Activated CD4-positive, alpha-beta T cell treated with anti-CD3 and anti-CD28 coated beads for 24 hours (primary cell): ENCODE results near the gene FREM1.

Source experiments
- DNase-seq, 2 donors: peaks; one replicate each; pipeline ENCODE4 v3.0.0-alpha.2; 2020; ENCODE audit warnings: low read depth in 2 of 2

Gene FREM1

DNA sequence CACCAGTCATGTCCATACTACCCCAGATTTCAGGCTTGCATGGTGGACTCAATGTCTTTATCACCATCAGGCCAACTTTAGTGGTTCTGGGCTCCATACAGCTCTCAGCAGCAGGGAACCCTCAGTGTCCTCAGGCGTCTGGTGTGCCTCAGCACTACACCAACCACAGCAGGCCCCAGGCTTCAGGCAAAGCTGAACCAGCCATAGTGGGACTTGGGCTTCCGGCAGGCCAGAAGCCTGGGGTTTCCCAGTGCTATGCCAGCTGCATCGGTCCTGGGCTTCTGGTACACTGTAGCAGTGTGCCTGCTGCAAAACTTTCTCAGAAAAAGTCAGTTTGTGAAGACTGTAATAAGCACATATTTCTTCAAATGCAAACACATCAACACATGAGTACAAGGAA is 205.9 kb downstream of the FREM1 start:
- no peak for DNase-seq

DNA sequence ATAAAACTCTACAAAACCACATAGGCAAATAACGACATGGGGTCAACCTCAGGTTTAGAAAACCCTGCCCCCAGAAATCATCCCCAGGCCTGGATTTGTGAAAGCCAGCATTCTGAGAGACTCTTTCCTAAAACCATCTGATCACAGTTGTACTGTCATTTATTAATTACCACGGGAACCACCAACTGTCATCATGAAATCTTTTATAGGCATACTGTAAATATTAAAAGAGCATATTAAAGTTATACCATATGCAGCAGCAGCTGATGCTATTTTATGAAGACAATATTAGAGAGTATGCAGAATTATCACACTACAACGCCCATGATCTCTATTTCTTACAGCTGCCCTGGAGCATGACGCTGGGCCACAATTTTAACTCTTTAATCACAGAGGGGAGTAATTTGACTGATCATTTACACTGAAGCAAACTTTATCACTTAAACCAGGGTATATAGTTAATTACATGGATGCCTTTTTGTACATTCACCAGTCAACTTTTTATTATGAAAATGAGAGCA is 208.0 kb downstream of the FREM1 start:
- no peak for DNase-seq

DNA sequence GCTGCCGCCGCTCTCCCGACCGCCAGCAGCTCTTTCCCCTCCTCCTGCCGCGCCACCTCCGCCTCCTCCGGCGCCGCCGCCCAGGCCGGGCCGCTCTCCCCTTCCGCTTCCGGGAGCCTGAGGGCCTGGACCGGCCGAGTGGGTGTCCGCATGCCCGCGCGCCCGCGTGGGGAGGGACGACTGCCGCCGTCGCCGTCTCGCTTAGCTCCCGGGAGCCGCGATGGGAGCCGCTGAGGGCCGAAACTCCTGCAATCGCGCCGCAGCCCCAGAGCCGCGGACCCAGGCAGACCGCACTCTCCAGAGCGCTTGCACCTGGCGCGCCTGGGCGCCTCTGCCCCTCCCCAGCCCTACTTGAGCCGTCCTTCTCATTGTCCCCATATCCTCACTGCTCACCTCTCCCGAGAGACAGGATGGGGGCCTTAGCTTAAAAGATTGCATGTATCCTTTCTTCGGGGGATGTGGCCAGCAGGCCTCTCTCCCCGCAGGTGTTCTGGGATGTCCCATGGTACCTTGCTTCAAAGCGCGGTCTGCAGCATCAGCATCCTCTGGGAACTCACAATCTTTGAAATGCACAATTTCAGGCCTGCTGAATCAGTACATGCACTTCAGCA is 216.9 kb downstream of the FREM1 start, which contains the start of gene ZDHHC21:
TSS of gene ZDHHC21 (minus strand) at position 182 of the 611 bp plus-strand sequence. CDS start 19,092 bp downstream, outside the sequence.
- DNase-seq = peak; percentile 42 to 46

DNA sequence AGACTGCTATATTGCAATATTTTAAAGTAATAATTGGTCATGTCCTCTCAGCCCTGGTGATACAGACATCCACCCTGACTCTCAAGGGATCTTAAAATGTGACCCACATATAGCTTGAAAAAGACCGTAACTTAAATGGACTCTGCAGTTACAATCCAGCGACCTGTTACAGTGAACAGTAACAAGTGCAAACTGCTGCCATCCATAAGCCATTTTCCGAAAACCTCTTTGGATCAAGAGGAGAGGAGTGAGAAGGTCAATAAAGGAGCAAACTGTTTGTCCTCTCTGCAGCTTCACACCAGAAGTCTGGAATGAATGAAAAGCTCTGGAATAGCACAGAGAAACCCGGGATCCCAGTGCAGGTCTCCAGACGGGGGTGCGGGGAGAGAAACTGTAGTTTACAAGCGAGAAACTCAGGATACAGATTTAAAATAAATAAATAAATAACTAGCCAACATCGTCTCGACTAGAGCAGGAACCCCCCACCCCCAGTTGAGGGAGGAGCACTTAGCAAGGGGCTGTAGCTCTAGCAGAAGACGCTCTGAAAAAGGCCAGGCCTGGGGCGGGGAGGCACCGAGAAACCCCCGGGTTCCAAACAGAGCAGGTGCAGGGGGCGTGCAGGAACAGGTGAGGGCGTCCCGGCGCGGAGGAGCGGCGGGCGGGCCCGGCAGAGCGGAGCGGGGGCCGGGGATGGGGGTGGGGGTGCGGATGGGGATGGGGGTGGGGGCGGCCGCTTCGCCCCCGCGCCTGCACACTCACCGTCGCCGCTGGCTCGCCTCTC is 217.6 kb downstream of the FREM1 start:
- DNase-seq = peak in 1 of 2 donors; percentile 3

DNA sequence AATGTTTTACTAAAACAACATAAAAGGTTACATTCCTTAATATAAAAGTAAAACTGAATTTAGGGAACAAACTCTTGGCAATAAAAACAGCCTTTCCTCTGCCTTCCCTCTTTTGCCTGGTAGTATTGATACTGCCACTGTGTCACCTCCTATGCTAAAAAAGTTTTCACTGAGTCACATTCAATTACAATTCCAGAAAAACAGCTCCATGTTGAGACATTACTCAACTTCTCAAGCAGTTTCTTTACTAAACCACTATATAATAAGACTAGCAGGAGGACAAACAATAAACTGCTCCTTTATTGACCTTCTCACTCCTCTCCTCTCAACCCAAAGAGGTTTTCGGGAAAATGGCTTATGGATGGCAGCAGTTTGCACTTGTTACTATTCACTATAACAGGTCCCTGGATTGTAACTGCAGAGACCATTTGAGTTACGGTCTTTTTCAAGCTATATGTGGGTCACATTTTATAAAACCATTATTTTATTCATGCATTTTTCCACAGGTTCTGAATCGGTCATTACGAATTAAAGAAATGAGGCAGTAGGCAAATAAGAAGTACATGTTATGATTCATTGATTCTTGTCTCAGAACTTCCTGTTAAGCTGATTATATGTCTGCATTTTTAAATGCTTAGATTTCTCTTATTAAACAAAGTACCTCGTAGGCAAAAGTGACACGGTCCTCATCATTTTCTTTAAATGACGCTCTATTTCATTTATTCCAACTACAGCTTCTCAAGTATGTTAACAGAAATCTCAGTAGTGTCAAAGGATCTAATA is 219.1 kb downstream of the FREM1 start:
- no peak for DNase-seq

DNA sequence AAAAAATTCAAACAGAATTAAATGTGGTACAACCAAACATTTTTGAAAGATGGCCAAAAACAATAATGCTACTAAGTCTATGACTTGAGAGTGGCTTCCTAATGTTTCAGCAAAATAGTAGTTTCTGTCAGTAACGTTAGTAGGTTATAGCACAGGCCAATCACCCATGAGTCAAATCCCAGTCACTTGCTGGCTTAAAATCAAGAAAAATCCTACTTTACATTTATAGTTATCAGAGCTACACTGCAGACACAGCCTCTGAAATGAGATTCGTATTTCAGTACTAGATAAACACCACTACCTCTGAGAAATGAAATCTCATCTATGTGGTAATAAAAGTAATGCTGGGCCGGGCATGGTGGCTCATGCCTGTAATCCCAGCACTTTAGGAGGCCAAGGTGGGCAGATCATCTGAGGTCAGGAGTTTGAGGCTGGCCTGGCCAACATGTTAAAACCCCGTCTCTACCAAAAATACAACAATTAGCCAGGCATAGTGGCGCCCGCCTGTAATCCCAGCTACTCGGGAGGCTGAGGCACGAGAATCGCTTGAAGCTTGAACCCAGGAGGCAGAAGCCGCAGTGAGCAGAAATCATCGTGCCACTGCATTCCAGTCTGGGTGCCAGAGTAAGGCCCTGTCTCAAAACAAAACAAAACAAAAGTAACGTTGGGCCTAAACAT is 223.0 kb downstream of the FREM1 start:
- DNase-seq = no peak

DNA sequence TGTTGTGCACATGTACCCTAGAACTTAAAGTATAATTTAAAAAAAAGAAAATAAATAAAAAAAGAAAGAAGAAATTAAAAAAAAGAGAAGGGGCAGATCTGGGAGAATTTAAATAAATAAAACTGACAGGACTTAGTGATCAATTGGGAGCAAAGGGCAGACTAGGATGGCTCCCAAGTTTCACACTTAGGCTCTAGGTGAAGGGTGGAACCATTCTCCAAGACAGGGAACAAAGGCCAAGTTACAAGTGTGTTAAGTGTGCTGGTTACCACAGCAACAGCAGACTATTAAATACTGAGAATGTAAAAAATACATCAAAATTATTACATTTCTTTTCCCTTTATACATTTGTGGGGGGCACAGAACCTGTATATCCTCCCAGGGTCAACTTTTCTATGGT is 224.1 kb downstream of the FREM1 start:
- DNase-seq = no peak
